H9 (cell line): ENCODE data around the gene B4GALT1. TPM values are rescaled to one million over a fixed set of nuclear protein-coding genes. Genes with fewer than 3 reads are reported as not detected.

Experiments
- DNase-seq: peaks from one replicate; pipeline ENCODE4 v3.0.0-alpha.2; 2017
- H2AFZ ChIP-seq: one replicate; pipeline ENCODE4 v1.6.1; 2013; ENCODE audit warnings: mild to moderate bottlenecking, low read length, control low read depth, moderate library complexity
- H2AK5ac ChIP-seq: 2 replicates; pipeline ENCODE4 v1.6.1; 2013; ENCODE audit warnings: low read length, control low read depth, mixed read lengths; ENCODE audit not compliant: insufficient read length
- H2BK120ac ChIP-seq: one replicate; pipeline ENCODE4 v1.6.1; 2013; ENCODE audit warnings: low read depth, mild to moderate bottlenecking, low read length, control low read depth, inconsistent platforms; ENCODE audit not compliant: poor library complexity, severe bottlenecking
- H2BK12ac ChIP-seq: 2 replicates; pipeline ENCODE4 v1.6.1; 2013; ENCODE audit warnings: low read length, control low read depth, mixed read lengths, low read depth; ENCODE audit not compliant: insufficient read length
- H2BK15ac ChIP-seq: 2 replicates; pipeline ENCODE4 v1.6.1; 2013; ENCODE audit warnings: low read depth, low read length, control low read depth
- H2BK20ac ChIP-seq: one replicate; pipeline ENCODE4 v1.6.1; 2013; ENCODE audit warnings: low read depth, mild to moderate bottlenecking, low read length, control low read depth, inconsistent platforms; ENCODE audit not compliant: poor library complexity, severe bottlenecking
- H2BK5ac ChIP-seq: 2 replicates; pipeline ENCODE4 v1.6.1; 2013; ENCODE audit warnings: low read length, control low read depth, mixed read lengths; ENCODE audit not compliant: insufficient read length
- H3K14ac ChIP-seq: 2 replicates; pipeline ENCODE4 v1.6.1; 2013; ENCODE audit warnings: low read length, control low read depth; ENCODE audit not compliant: insufficient read depth
- H3K18ac ChIP-seq: 2 replicates; pipeline ENCODE4 v1.6.1; 2013; ENCODE audit warnings: low read depth, mild to moderate bottlenecking, mixed read lengths, low read length, control low read depth; ENCODE audit not compliant: insufficient read length
- H3K23ac ChIP-seq: 2 replicates; pipeline ENCODE4 v1.6.1; 2013; ENCODE audit warnings: low read length, control low read depth, mixed read lengths, low read depth; ENCODE audit not compliant: insufficient read length
- H3K23me2 ChIP-seq: 2 replicates; pipeline ENCODE4 v1.6.1; 2013; ENCODE audit warnings: low read depth, mild to moderate bottlenecking, mixed read lengths, low read length, control low read depth; ENCODE audit not compliant: insufficient read length, poor library complexity, severe bottlenecking
- H3K27ac ChIP-seq: 2 replicates; pipeline ENCODE4 v1.5.1; 2013; ENCODE audit warnings: low read length, control low read depth, mixed read lengths, low read depth; ENCODE audit not compliant: insufficient read length
- H3K27me3 ChIP-seq: 2 replicates; pipeline ENCODE4 v1.6.1; 2013; ENCODE audit warnings: low read length, control low read depth, inconsistent platforms; ENCODE audit not compliant: insufficient read depth
- H3K4ac ChIP-seq: 2 replicates; pipeline ENCODE4 v1.6.1; 2013; ENCODE audit warnings: low read depth, mild to moderate bottlenecking, control low read depth, inconsistent platforms, low read length, moderate library complexity
- H3K4me1 ChIP-seq: 2 replicates; pipeline ENCODE4 v1.6.1; 2013; ENCODE audit warnings: low read length, control low read depth, inconsistent platforms; ENCODE audit not compliant: insufficient read depth
- H3K4me2 ChIP-seq: 2 replicates; pipeline ENCODE4 v1.6.1; 2013; ENCODE audit warnings: low read length, control low read depth, mixed read lengths; ENCODE audit not compliant: insufficient read length, insufficient read depth
- H3K56ac ChIP-seq: 2 replicates; pipeline ENCODE4 v1.6.1; 2013; ENCODE audit warnings: low read depth, mild to moderate bottlenecking, mixed read lengths, low read length, control low read depth; ENCODE audit not compliant: insufficient read length
- H3K79me1 ChIP-seq: 2 replicates; pipeline ENCODE4 v1.6.1; 2013; ENCODE audit warnings: low read depth, mild to moderate bottlenecking, moderate library complexity, low read length, control low read depth, inconsistent platforms; ENCODE audit not compliant: insufficient read depth, poor library complexity, severe bottlenecking
- H3K79me2 ChIP-seq: 2 replicates; pipeline ENCODE4 v1.6.1; 2013; ENCODE audit warnings: low read length, control low read depth, inconsistent platforms; ENCODE audit not compliant: insufficient read depth
- H3K9ac ChIP-seq: 2 replicates; pipeline ENCODE4 v1.6.1; 2013; ENCODE audit warnings: low read length, control low read depth, mixed read lengths; ENCODE audit not compliant: insufficient read length; ENCODE audit errors: extremely low read depth
- H3K9me3 ChIP-seq: one replicate; pipeline ENCODE4 v1.6.1; 2013; ENCODE audit warnings: low read depth, low read length, inconsistent platforms; ENCODE audit not compliant: control insufficient read depth
- H3T11ph ChIP-seq: one replicate; pipeline ENCODE4 v1.6.1; 2013; ENCODE audit warnings: mild to moderate bottlenecking, low read length, control low read depth, inconsistent platforms
- H4K20me1 ChIP-seq: one replicate; pipeline ENCODE4 v1.6.1; 2013; ENCODE audit not compliant: control insufficient read depth, insufficient read length, insufficient read depth
- H4K5ac ChIP-seq: 2 replicates; pipeline ENCODE4 v1.6.1; 2013; ENCODE audit warnings: low read depth, mild to moderate bottlenecking, mixed read lengths, low read length, control low read depth; ENCODE audit not compliant: insufficient read length
- H4K8ac ChIP-seq: replicated peaks from 2 replicates; pipeline ENCODE4 v1.6.1; 2013; ENCODE audit warnings: low read length, control low read depth, mixed read lengths, low read depth; ENCODE audit not compliant: insufficient read length
- H4K91ac ChIP-seq: 2 replicates; pipeline ENCODE4 v1.6.1; 2013; ENCODE audit warnings: low read depth, mild to moderate bottlenecking, moderate library complexity, mixed read lengths, low read length, control low read depth; ENCODE audit not compliant: insufficient read length
- H3K27ac Mint-ChIP-seq, 3 experiments: 2 replicates in 2 of 3; 3 replicates in 1 of 3; pipeline ENCODE4 v1.8.0; 2020 to 2021; ENCODE audit warnings: mixed read lengths in 3 of 3, mild to moderate bottlenecking in 1 of 3, moderate library complexity in 1 of 3
- H3K27me3 Mint-ChIP-seq: 2 replicates; pipeline ENCODE4 v1.8.0; 2021; ENCODE audit warnings: low read depth, mild to moderate bottlenecking, moderate library complexity, mixed read lengths
- H3K36me3 Mint-ChIP-seq, 3 experiments: 2 replicates in 2 of 3; 3 replicates in 1 of 3; pipeline ENCODE4 v1.8.0; 2020 to 2021; ENCODE audit warnings: low read depth in 3 of 3, mixed read lengths in 3 of 3; ENCODE audit not compliant: insufficient read depth in 1 of 3
- H3K4me1 Mint-ChIP-seq, 2 experiments: 2 replicates each; pipeline ENCODE4 v1.8.0; 2020; ENCODE audit warnings: mixed read lengths in 2 of 2
- H3K4me3 Mint-ChIP-seq, 2 experiments: 2 replicates in 1 of 2; 3 replicates in 1 of 2; pipeline ENCODE4 v1.8.0; 2020 to 2021; ENCODE audit warnings: mild to moderate bottlenecking in 2 of 2, mixed read lengths in 2 of 2, moderate library complexity in 1 of 2
- H3K9me3 Mint-ChIP-seq, 2 experiments: 2 replicates in 1 of 2; 3 replicates in 1 of 2; pipeline ENCODE4 v1.8.0; 2020; ENCODE audit warnings: mild to moderate bottlenecking in 2 of 2, mixed read lengths in 2 of 2, moderate library complexity in 1 of 2
- WGBS: extraction: QIAGEN DNeasy Blood & Tissue Kit; methylation state at CpG from one replicate; pipeline ENCODE4 v1.1.7; 2013; ENCODE audit warnings: missing lambda C conversion rate, low lambda C conversion rate, mixed read lengths; ENCODE audit not compliant: insufficient read length; ENCODE audit errors: extremely low coverage; 5-methylcytosine and 5-hydroxymethylcytosine counted together
- total RNA-seq: library from RNA; stranded (reverse); gene quantifications from 2 replicates; pipeline ENCODE4 v1.2.1, GENCODE V29; 2021
- TF ChIP-seq, protein P1 (sequence below): fragments of 200-600 bp; sonication (generic); conservative IDR thresholded peaks from 3 replicates; pipeline ENCODE4 v1.8.0; 2021; ENCODE audit warnings: antibody characterized with exemption, mild to moderate bottlenecking

Gene B4GALT1
- total RNA-seq, 1 experiment from 2014 or later = 15.3 TPM

DNA sequence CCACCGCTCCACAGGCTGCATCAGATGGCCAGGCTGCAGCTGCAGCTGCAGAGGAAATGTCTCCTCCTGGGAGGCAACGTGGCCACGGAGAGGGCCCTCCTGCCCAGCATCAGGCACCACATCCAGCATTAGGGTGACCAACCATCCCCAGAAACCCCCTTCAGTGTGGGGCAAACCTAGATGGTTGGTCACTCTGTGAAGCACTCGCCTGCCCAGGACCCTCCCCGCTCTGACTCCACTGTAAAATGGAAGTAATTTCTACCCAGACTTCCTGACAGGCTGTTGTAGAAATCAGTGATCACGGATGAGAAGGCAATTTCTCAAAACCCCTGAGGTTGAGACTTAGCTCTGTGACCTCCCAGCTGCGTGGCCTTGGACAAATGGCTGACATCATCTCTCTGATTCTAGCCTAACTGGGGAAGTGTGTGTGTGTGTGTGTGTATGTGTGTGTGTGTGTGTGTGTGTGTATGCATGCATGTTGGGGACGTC is 31.6 kb downstream of the B4GALT1 start:
- H3K9me3 ChIP-seq = no peaks in the 10 kb centered on the region
- no peak overlapping the region for H2AK5ac ChIP-seq
- no peak overlapping the region for H2AFZ ChIP-seq
- H3K14ac ChIP-seq = peak overlapping the region; percentile 12; the same call in 1 of the 2 replicates
- no peaks in the 10 kb centered on the region for H3K4me1 ChIP-seq
- Mint-ChIP-seq H3K9me3 (no peaks in the 10 kb centered on the region; a peak in 1 of 5 replicates), H3K27ac (peak overlapping the region in 1 of 3 experiments; percentile 41; a peak in 2 of 7 replicates), H3K4me1 (peaks cover 8 to 9% of the 10 kb centered on the region in 2 experiments), H3K27me3 (no peaks in the 10 kb centered on the region), H3K4me3 (no peak overlapping the region), H3K36me3 (peaks cover 2 to 3% (median 2%) of the 10 kb centered on the region in 3 experiments; a peak in 3 of 7 replicates)
- H3K9ac ChIP-seq = no peak overlapping the region
- no peak overlapping the region for H2BK120ac ChIP-seq
- no peak overlapping the region for H3T11ph ChIP-seq
- H2BK5ac ChIP-seq = no peak overlapping the region
- no peak overlapping the region for H4K8ac ChIP-seq
- no peak overlapping the region for H4K5ac ChIP-seq
- no peak overlapping the region for H3K18ac ChIP-seq
- no peak overlapping the region for H3K23ac ChIP-seq
- no peak overlapping the region for H3K27ac ChIP-seq
- H2BK12ac ChIP-seq = no peak overlapping the region
- no peak overlapping the region for H3K4ac ChIP-seq
- no peaks in the 10 kb centered on the region for H3K23me2 ChIP-seq
- no peaks in the 10 kb centered on the region for H4K20me1 ChIP-seq
- no peaks in the 10 kb centered on the region for H3K27me3 ChIP-seq
- no CpG with 5 or more reads among the region's 8 CpGs for WGBS
- H4K91ac ChIP-seq = no peak overlapping the region
- DNase-seq = no peak
- H3K4me2 ChIP-seq = no peak overlapping the region
- no peaks in the 10 kb centered on the region for H3K79me2 ChIP-seq
- peaks cover 4% of the 10 kb centered on the region for H3K79me1 ChIP-seq
- TF ChIP-seq, protein P1, sequence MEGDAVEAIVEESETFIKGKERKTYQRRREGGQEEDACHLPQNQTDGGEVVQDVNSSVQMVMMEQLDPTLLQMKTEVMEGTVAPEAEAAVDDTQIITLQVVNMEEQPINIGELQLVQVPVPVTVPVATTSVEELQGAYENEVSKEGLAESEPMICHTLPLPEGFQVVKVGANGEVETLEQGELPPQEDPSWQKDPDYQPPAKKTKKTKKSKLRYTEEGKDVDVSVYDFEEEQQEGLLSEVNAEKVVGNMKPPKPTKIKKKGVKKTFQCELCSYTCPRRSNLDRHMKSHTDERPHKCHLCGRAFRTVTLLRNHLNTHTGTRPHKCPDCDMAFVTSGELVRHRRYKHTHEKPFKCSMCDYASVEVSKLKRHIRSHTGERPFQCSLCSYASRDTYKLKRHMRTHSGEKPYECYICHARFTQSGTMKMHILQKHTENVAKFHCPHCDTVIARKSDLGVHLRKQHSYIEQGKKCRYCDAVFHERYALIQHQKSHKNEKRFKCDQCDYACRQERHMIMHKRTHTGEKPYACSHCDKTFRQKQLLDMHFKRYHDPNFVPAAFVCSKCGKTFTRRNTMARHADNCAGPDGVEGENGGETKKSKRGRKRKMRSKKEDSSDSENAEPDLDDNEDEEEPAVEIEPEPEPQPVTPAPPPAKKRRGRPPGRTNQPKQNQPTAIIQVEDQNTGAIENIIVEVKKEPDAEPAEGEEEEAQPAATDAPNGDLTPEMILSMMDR = no peak
- H2BK15ac ChIP-seq = no peak overlapping the region
- no peak overlapping the region for H3K56ac ChIP-seq
- H2BK20ac ChIP-seq = no peak overlapping the region
